ENCODE data around the gene KRT74.

KRT74 gene

DNA sequence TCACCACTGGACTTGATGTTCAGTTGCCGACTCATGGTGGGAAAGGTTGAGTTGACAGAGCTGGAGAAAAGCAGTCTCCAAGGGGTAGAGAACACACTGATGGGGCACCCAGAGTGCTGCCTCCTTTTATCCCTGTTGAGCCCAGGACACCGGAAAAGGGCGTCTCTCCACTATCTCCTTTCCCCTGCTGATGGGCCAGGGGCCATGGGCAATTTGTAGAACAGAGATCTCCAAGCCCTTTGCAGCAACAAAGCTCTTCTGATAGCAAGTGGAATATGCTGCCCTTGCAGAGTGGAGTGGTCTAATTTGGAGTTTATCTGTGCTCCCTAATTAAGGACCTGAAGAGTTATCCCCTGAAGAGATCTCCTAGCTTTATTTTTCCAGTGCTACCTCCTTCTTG is at the start of gene KRT74:
TSS of gene KRT74 (minus strand) at position 101 of the 400 bp plus-strand sequence. CDS start at position 35, 66 bp downstream.
- no peak for DNase-seq (ENCODE audit: extremely low read depth, low read depth)
- no peak within 1 kb of the TSS for H3K4me3 ChIP-seq (replicated peaks; ENCODE audit: low read depth, low read length)
- TF ChIP-seq CTCF (IDR thresholded peaks at IDR 0.05; ENCODE audit: low read depth, low read length, missing control alignments), result no peak

DNA sequence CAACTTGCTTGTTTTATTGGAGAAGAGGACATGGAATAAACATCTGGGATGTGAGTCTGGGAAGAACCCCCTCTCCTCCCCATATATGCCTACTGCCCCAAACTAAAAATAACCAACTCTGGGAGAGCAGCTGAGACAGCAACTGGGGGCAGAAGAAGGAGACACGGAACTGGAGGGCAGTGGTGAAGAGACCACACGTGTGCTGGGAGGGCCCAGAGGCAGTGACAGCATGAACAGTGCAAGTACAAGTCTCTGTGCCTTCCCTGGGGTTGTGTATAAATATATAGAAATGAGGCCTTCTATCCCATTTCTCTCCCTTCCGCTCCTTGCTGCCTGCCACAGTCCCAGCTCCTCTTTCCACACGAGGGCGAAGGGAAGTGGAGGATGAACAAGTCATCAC is 48.7 kb upstream of the KRT74 start:
- no peak for DNase-seq (ENCODE audit: extremely low read depth, low read depth)
- no peak for TF ChIP-seq CTCF (IDR thresholded peaks at IDR 0.05; ENCODE audit: low read depth, low read length, missing control alignments)
- H3K4me3 ChIP-seq (replicated peaks; ENCODE audit: low read depth, low read length), result no peak overlapping the region

DNA sequence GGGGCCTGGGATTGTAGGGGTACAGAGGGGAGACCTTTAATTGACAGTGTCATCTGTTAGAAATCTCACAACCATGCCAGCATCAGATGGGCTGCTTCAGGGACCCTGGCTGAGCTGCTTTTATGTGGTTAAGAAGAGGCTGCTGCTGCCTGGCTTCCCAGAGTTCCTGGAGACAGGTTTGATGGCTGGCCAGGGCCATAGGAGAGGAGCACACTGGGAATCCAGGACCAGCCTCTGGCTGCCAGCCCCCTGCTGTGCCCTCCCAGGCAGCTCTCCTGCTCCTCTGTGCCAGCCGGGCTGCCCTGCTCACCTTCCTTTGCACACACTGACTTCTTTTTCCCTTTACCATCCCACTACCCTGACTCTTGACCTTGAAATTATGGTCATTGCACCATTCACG is 45.2 kb upstream of the KRT74 start:
- TF ChIP-seq CTCF (IDR thresholded peaks at IDR 0.05; ENCODE audit: low read depth, low read length, missing control alignments), result no peak
- H3K4me3 ChIP-seq (replicated peaks; ENCODE audit: low read depth, low read length), result no peak overlapping the region
- DNase-seq (ENCODE audit: extremely low read depth, low read depth), result no peak

- no peak for DNase-seq (ENCODE audit: extremely low read depth, low read depth)
- H3K4me3 ChIP-seq (replicated peaks; ENCODE audit: low read depth, low read length), result no peak within 1 kb of the TSS
- TF ChIP-seq CTCF (IDR thresholded peaks at IDR 0.05; ENCODE audit: low read depth, low read length, missing control alignments), result no peak
These were observed 44.6 kb upstream of the KRT74 start, which contains the start of gene KRT73 for GRCh38 chr12:52618216-52618615. Gene KRT73 (minus strand): TSS chr12:52618559. CDS start chr12:52618524, 35 bp downstream.

GRCh38 chr12:52617403-52617785 is 43.8 kb upstream of the KRT74 start:
- H3K4me3 ChIP-seq (replicated peaks; ENCODE audit: low read depth, low read length), result no peak overlapping the region
- no peak for TF ChIP-seq CTCF (IDR thresholded peaks at IDR 0.05; ENCODE audit: low read depth, low read length, missing control alignments)
- no peak for DNase-seq (ENCODE audit: extremely low read depth, low read depth)

GRCh38 chr12:52616680-52617402 is 43.2 kb upstream of the KRT74 start:
- TF ChIP-seq CTCF (IDR thresholded peaks at IDR 0.05; ENCODE audit: low read depth, low read length, missing control alignments), result no peak
- no peak overlapping the region for H3K4me3 ChIP-seq (replicated peaks; ENCODE audit: low read depth, low read length)
- DNase-seq (ENCODE audit: extremely low read depth, low read depth), result no peak

DNA sequence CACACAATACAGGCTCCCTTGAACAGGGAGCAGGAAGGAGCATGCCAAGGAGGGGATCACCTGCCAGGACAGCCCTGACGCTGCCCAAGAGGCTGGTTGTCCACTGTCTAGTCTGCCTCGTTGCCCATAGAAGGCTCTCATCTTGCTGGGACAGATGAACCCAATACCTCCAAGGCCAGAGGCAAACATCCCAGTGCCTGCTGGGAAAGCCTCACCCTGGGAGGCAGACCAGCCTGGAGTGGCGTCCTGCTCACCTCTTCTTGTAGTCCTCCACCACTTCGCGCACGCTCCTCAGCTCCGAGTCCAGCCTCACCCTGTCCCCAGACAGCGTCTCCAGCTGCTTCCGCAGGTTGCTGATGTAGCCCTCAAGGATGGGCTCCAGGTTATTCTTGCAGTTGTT is 42.3 kb upstream of the KRT74 start:
- no peak overlapping the region for H3K4me3 ChIP-seq (replicated peaks; ENCODE audit: low read depth, low read length)
- no peak for TF ChIP-seq CTCF (IDR thresholded peaks at IDR 0.05; ENCODE audit: low read depth, low read length, missing control alignments)
- DNase-seq (ENCODE audit: extremely low read depth, low read depth), result no peak

Data from HFF-Myc (cell line).